Liver (tissue), 9 donors: ENCODE results near the gene CUTA. TPM values are rescaled to one million over a fixed set of nuclear protein-coding genes. Genes with fewer than 3 reads are reported as not detected.

Experiments used
- DNase-seq: peaks from one replicate; pipeline ENCODE4 v3.0.0-alpha.2; 2017; ENCODE audit warnings: low spot score
- H3K27ac ChIP-seq, 2 donors: one replicate each; pipeline ENCODE4 v1.7.0; 2013; ENCODE audit warnings: inconsistent platforms in 2 of 2, low read length in 2 of 2, control low read depth in 1 of 2, low read depth in 1 of 2, mild to moderate bottlenecking in 1 of 2
- H3K27me3 ChIP-seq, 4 donors: one replicate each; pipeline versions ENCODE4 v1.6.1 to v1.7.0; 2013; ENCODE audit warnings: low read length in 3 of 4, inconsistent platforms in 1 of 4, mild to moderate bottlenecking in 1 of 4, moderate library complexity in 1 of 4; ENCODE audit not compliant: control insufficient read depth in 4 of 4, insufficient read depth in 4 of 4
- H3K36me3 ChIP-seq, 4 donors: one replicate each; pipeline versions ENCODE4 v1.6.1 to v1.7.0; 2013; ENCODE audit warnings: low read length in 3 of 4, mild to moderate bottlenecking in 3 of 4, low read depth in 1 of 4, moderate library complexity in 1 of 4; ENCODE audit not compliant: control insufficient read depth in 4 of 4, insufficient read depth in 3 of 4
- H3K4me1 ChIP-seq, 4 donors: one replicate each; pipeline versions ENCODE4 v1.6.1 to v1.7.0; 2013; ENCODE audit warnings: low read length in 3 of 4, mild to moderate bottlenecking in 3 of 4, moderate library complexity in 1 of 4; ENCODE audit not compliant: control insufficient read depth in 4 of 4, insufficient read depth in 4 of 4
- H3K4me3 ChIP-seq, 3 donors: one replicate each; pipeline versions ENCODE4 v1.6.1 to v1.7.0; 2013; ENCODE audit warnings: low read length in 3 of 3, control low read depth in 1 of 3, low read depth in 1 of 3, mild to moderate bottlenecking in 1 of 3
- H3K9ac ChIP-seq, 2 donors: one replicate each; pipeline ENCODE4 v1.7.0; 2013; ENCODE audit warnings: low read length in 2 of 2, mild to moderate bottlenecking in 2 of 2, moderate library complexity in 2 of 2, control low read depth in 1 of 2, low read depth in 1 of 2
- H3K9me3 ChIP-seq, 4 donors: one replicate each; pipeline versions ENCODE4 v1.6.1 to v1.7.0; 2013; ENCODE audit warnings: low read length in 3 of 4; ENCODE audit not compliant: control insufficient read depth in 4 of 4
- CTCF ChIP-seq: fragments of 150-350 bp; IDR thresholded peaks from 2 replicates; pipeline ENCODE4 v1.5.1; 2017; ENCODE audit warnings: improper control_type of control experiment, low read depth, low read length; ENCODE audit not compliant: missing input control
- EGR1 ChIP-seq, 2 donors: IDR thresholded peaks; 2 replicates each; pipeline ENCODE4 v1.6.1; 2016 to 2018; ENCODE audit warnings: antibody characterized with exemption in 2 of 2, low read depth in 2 of 2
- FOXA2 ChIP-seq: IDR thresholded peaks from 2 replicates; pipeline ENCODE4 v1.6.1; 2016; ENCODE audit warnings: antibody characterized with exemption
- GABPA ChIP-seq, 2 donors: IDR thresholded peaks in 1 of 2; conservative IDR thresholded peaks in 1 of 2; 2 replicates each; pipeline ENCODE4 v1.6.1; 2016; ENCODE audit warnings: antibody characterized with exemption in 2 of 2, mild to moderate bottlenecking in 1 of 2, moderate library complexity in 1 of 2
- HNF4A ChIP-seq, 2 donors: conservative IDR thresholded peaks; 2 replicates each; pipeline ENCODE4 v1.6.1; 2016; ENCODE audit warnings: antibody characterized with exemption in 2 of 2, mild to moderate bottlenecking in 2 of 2
- JUND ChIP-seq, 2 donors: IDR thresholded peaks; 2 replicates each; pipeline ENCODE4 v1.6.1; 2016; ENCODE audit warnings: antibody characterized with exemption in 2 of 2
- NR2F2 ChIP-seq: IDR thresholded peaks from 2 replicates; pipeline ENCODE4 v1.6.1; 2016; ENCODE audit warnings: antibody characterized with exemption
- RAD21 ChIP-seq, 2 donors: IDR thresholded peaks; 2 replicates each; pipeline ENCODE4 v1.6.1; 2016; ENCODE audit warnings: antibody characterized with exemption in 2 of 2, mild to moderate bottlenecking in 2 of 2
- REST ChIP-seq: IDR thresholded peaks from 2 replicates; pipeline ENCODE4 v1.6.1; 2016; ENCODE audit warnings: antibody characterized with exemption, mild to moderate bottlenecking
- TAF1 ChIP-seq: conservative IDR thresholded peaks from 2 replicates; pipeline ENCODE4 v1.6.1; 2016; ENCODE audit warnings: antibody characterized with exemption, mild to moderate bottlenecking
- ZBTB33 ChIP-seq: IDR thresholded peaks from 2 replicates; pipeline ENCODE4 v1.6.1; 2016; ENCODE audit warnings: antibody characterized with exemption
- WGBS: extraction: QIAGEN DNeasy Blood & Tissue Kit; methylation state at CpG from one replicate; pipeline ENCODE4 v1.1.7; 2013; 5-methylcytosine and 5-hydroxymethylcytosine counted together
- polyA plus RNA-seq, 2 donors: library from polyadenylated mRNA; stranded (reverse) in 1 of 2; unstranded in 1 of 2; fragments of 200-250 nt in 1 of 2; fragments of >200 nt in 1 of 2; fragmentation: Nextera tagmentation in 1 of 2; extraction: Ambion mirVana in 1 of 2; gene quantifications; one replicate each; pipeline versions ENCODE4 v1.2.1 to v1.2.3, GENCODE V29; 2013 to 2015
- total RNA-seq, 2 donors: library from RNA; depleted of rRNA; stranded (reverse); fragments of >200 nt; gene quantifications; one replicate each; pipeline ENCODE4 v1.2.3, GENCODE V29; 2014
- TF ChIP-seq, protein P1 (sequence below): IDR thresholded peaks from 2 replicates; pipeline ENCODE4 v1.6.1; 2016; ENCODE audit warnings: antibody characterized with exemption
- TF ChIP-seq, protein P2 (sequence below): IDR thresholded peaks from 2 replicates; pipeline ENCODE4 v1.6.1; 2016; ENCODE audit warnings: antibody characterized with exemption
- donor health status: healthy.
- donor health status: healthy.
- donor health status: healthy.
- donor health status: healthy.
- donor health status: healthy.

Gene CUTA
- total and polyA plus RNA-seq, 4 donors = 33.1 to 164 (median 93.2) TPM

DNA sequence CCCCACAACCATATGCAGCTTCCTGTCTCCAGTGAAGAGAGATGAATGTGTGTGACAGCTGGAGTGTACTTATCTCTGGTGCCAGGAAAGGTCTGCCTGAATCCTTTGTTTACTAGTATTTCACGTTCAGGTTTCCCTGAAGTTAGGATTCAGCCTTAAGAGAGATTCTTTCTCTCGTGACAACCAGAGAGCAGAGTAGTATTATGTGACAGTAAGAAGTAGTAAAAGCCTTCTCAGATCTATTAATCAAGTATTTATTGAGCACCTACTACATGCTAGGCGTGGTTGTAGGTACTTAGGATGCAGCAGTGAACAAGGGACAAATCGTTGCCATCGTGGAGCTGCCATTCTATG, 25.3 kb downstream of the CUTA start:
- 46% methylated on average over 5 of the region's 5 CpGs for WGBS
- H3K9me3 ChIP-seq = no peaks in the 10 kb centered on the region
- H3K27ac ChIP-seq = no peak overlapping the region
- H3K4me3 ChIP-seq = peak overlapping the region in 1 of 3 donors; percentile 43
- no peaks in the 10 kb centered on the region for H3K36me3 ChIP-seq
- TF ChIP-seq CTCF (no peak), JUND (IDR thresholded peaks at IDR 0.05) (no peak), NR2F2 (no peak)
- DNase-seq = no peak
- H3K4me1 ChIP-seq = peaks cover 0 to 10% (median 8%) of the 10 kb centered on the region in 4 donors
- peak overlapping the region in 1 of 2 donors; percentile 14 for H3K9ac ChIP-seq
- H3K27me3 ChIP-seq = no peaks in the 10 kb centered on the region

- H3K4me1 ChIP-seq = peaks cover 0 to 10% (median 8%) of the 10 kb centered on the region in 4 donors
- no peaks in the 10 kb centered on the region for H3K9me3 ChIP-seq
- H3K27ac ChIP-seq = peak overlapping the region in 1 of 2 donors; percentile 78
- peak overlapping the region; percentile 43 to 58 (median 56) for H3K4me3 ChIP-seq
- under 1% methylated on average over 31 of the region's 31 CpGs for WGBS
- H3K9ac ChIP-seq = peak overlapping the region in 1 of 2 donors; percentile 14
- no peaks in the 10 kb centered on the region for H3K27me3 ChIP-seq
- TF ChIP-seq GABPA (IDR thresholded peaks at IDR 0.05 in 1 of 2, conservative IDR thresholded peaks at IDR 0.05 in 1 of 2) = no peak
- no peak for TF ChIP-seq REST
- TF ChIP-seq FOXA2 = no peak
- TF ChIP-seq, protein P1, sequence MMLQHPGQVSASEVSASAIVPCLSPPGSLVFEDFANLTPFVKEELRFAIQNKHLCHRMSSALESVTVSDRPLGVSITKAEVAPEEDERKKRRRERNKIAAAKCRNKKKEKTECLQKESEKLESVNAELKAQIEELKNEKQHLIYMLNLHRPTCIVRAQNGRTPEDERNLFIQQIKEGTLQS = no peak
- TF ChIP-seq ZBTB33 = no peak
- TF ChIP-seq TAF1 = no peak
- TF ChIP-seq EGR1 (IDR thresholded peaks at IDR 0.05; ENCODE audit: low read depth in 2 of 2) = no peak
- no peak for TF ChIP-seq HNF4A (conservative IDR thresholded peaks at IDR 0.05)
- no peak for TF ChIP-seq RAD21 (IDR thresholded peaks at IDR 0.05)
- TF ChIP-seq, protein P2, sequence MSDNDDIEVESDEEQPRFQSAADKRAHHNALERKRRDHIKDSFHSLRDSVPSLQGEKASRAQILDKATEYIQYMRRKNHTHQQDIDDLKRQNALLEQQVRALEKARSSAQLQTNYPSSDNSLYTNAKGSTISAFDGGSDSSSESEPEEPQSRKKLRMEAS = no peak
- no peak for DNase-seq
- H3K36me3 ChIP-seq = no peaks in the 10 kb centered on the region
Observed at GRCh38 chr6:33391922-33392594, 25.8 kb downstream of the CUTA start.
